CD14-positive monocyte (primary cell): Measurements from ENCODE around the gene SLC2A9. TPM values are rescaled to one million over a fixed set of nuclear protein-coding genes. Genes with fewer than 3 reads are reported as not detected.

Experiments used
- DNase-seq, 3 donors: peaks; one replicate each; pipeline ENCODE4 v3.0.0-alpha.2; 2011 to 2022
- H2AFZ ChIP-seq: 2 replicates; pipeline ENCODE4 v1.6.0; 2012; ENCODE audit warnings: mild to moderate bottlenecking, low read depth, low read length, inconsistent platforms; ENCODE audit not compliant: insufficient read depth, poor library complexity, severe bottlenecking
- H3K27ac ChIP-seq, 2 donors: 1 replicate in 1 of 2; 2 replicates in 1 of 2; pipeline ENCODE4 v1.5.1; 2012 to 2013; ENCODE audit warnings: low read length in 2 of 2, control low read depth in 1 of 2, inconsistent platforms in 1 of 2, low read depth in 1 of 2, mild to moderate bottlenecking in 1 of 2
- H3K27me3 ChIP-seq, 2 donors: one replicate each; pipeline versions ENCODE4 v1.6.0 to v1.6.1; 2011 to 2013; ENCODE audit warnings: low read length in 2 of 2; ENCODE audit not compliant: control insufficient read depth in 2 of 2, insufficient read depth in 2 of 2
- H3K36me3 ChIP-seq, 2 donors: replicated peaks in 1 of 2; 1 replicate in 1 of 2; 2 replicates in 1 of 2; pipeline versions ENCODE4 v1.5.1 to v1.6.1; 2012 to 2013; ENCODE audit warnings: low read length in 2 of 2, control low read depth in 1 of 2, inconsistent platforms in 1 of 2, mild to moderate bottlenecking in 1 of 2; ENCODE audit not compliant: insufficient read depth in 2 of 2, control insufficient read depth in 1 of 2
- H3K4me1 ChIP-seq, 2 donors: 1 replicate in 1 of 2; 2 replicates in 1 of 2; pipeline versions ENCODE4 v1.5.1 to v1.6.1; 2012 to 2013; ENCODE audit warnings: low read length in 2 of 2, control low read depth in 1 of 2, inconsistent platforms in 1 of 2, mild to moderate bottlenecking in 1 of 2, moderate library complexity in 1 of 2; ENCODE audit not compliant: insufficient read depth in 2 of 2, control insufficient read depth in 1 of 2
- H3K4me2 ChIP-seq: replicated peaks from 2 replicates; pipeline ENCODE3; 2012; ENCODE audit warnings: low read length, moderate library complexity, mild to moderate bottlenecking; ENCODE audit not compliant: poor library complexity, severe bottlenecking; ENCODE audit errors: extremely low read depth
- H3K4me3 ChIP-seq, 3 experiments: fragments of 200-600 bp in 1 of 3; sonication (generic) in 1 of 3; replicated peaks in 1 of 3; 1 replicate in 2 of 3; 2 replicates in 1 of 3; pipeline ENCODE4 v1.5.1; 2011 to 2013; ENCODE audit warnings: low read length in 3 of 3, mild to moderate bottlenecking in 3 of 3, control low read depth in 2 of 3, low read depth in 2 of 3, inconsistent platforms in 1 of 3, moderate library complexity in 1 of 3
- H3K79me2 ChIP-seq: 2 replicates; pipeline ENCODE4 v1.6.0; 2012; ENCODE audit warnings: mild to moderate bottlenecking, control low read depth, inconsistent platforms, low read length, moderate library complexity; ENCODE audit not compliant: insufficient read depth
- H3K9ac ChIP-seq: 2 replicates; pipeline ENCODE4 v1.6.0; 2017; ENCODE audit warnings: low read length, mild to moderate bottlenecking; ENCODE audit not compliant: insufficient read depth, poor library complexity, severe bottlenecking
- H3K9me3 ChIP-seq, 2 donors: replicated peaks in 1 of 2; 1 replicate in 1 of 2; 2 replicates in 1 of 2; pipeline versions ENCODE4 v1.5.1 to v1.6.1; 2012 to 2013; ENCODE audit warnings: low read length in 2 of 2, control low read depth in 1 of 2; ENCODE audit not compliant: control insufficient read depth in 1 of 2, insufficient read depth in 1 of 2
- H4K20me1 ChIP-seq: 2 replicates; pipeline ENCODE4 v1.6.0; 2012; ENCODE audit warnings: mild to moderate bottlenecking, low read length, control low read depth, moderate library complexity; ENCODE audit not compliant: insufficient read depth
- H3K27ac Mint-ChIP-seq, 7 donors: one replicate each; pipeline ENCODE4 v1.8.0; 2020; ENCODE audit warnings: mild to moderate bottlenecking in 7 of 7, mixed read lengths in 7 of 7, moderate library complexity in 6 of 7, inconsistent platforms in 2 of 7
- H3K27me3 Mint-ChIP-seq, 3 donors: one replicate each; pipeline ENCODE4 v1.8.0; 2021 to 2022; ENCODE audit warnings: low read depth in 3 of 3, mild to moderate bottlenecking in 3 of 3, mixed read lengths in 3 of 3, moderate library complexity in 3 of 3, inconsistent platforms in 1 of 3
- H3K36me3 Mint-ChIP-seq, 2 donors: one replicate each; pipeline ENCODE4 v1.8.0; 2020; ENCODE audit warnings: mixed read lengths in 2 of 2, inconsistent platforms in 1 of 2, mild to moderate bottlenecking in 1 of 2
- H3K4me1 Mint-ChIP-seq: one replicate; pipeline ENCODE4 v1.8.0; 2020; ENCODE audit warnings: mild to moderate bottlenecking, mixed read lengths
- H3K4me3 Mint-ChIP-seq, 2 donors: one replicate each; pipeline ENCODE4 v1.8.0; 2020; ENCODE audit warnings: mild to moderate bottlenecking in 2 of 2, mixed read lengths in 2 of 2, moderate library complexity in 1 of 2
- H3K9me3 Mint-ChIP-seq, 7 donors: one replicate each; pipeline ENCODE4 v1.8.0; 2020 to 2022; ENCODE audit warnings: mixed read lengths in 7 of 7, mild to moderate bottlenecking in 6 of 7, moderate library complexity in 6 of 7, inconsistent platforms in 2 of 7
- WGBS: methylation state at CpG from one replicate; pipeline ENCODE4 v1.1.5; 2013; ENCODE audit warnings: missing lambda C conversion rate; ENCODE audit not compliant: insufficient coverage; 5-methylcytosine and 5-hydroxymethylcytosine counted together
- intact Hi-C, 2 donors: fragments of 100-400 bp; cut with micrococcal nuclease; formaldehyde crosslinking; loops; one replicate each; pipeline versions ENCODE4 v1.15.0 to v1.15.1; 2023
- polyA plus RNA-seq, 3 donors: library from polyadenylated mRNA; depleted of rRNA in 1 of 3; unstranded in 2 of 3; stranded (reverse) in 1 of 3; fragments of 300-500 nt in 2 of 3; fragments of >200 nt in 1 of 3; fragmentation: Illumina TruSeq in 2 of 3; gene quantifications; 1 replicate in 2 of 3; 2 replicates in 1 of 3; pipeline ENCODE4 v1.2.3, GENCODE V29; 2012 to 2021
- TF ChIP-seq, protein P1 (sequence below): fragments of 200-600 bp; IDR thresholded peaks from one replicate; pipeline ENCODE4 v1.8.0; 2022; ENCODE audit warnings: antibody characterized with exemption, mild to moderate bottlenecking

Gene SLC2A9
- polyA plus RNA-seq, 3 donors: 27.3 to 38.6 (median 34.7) TPM

DNA sequence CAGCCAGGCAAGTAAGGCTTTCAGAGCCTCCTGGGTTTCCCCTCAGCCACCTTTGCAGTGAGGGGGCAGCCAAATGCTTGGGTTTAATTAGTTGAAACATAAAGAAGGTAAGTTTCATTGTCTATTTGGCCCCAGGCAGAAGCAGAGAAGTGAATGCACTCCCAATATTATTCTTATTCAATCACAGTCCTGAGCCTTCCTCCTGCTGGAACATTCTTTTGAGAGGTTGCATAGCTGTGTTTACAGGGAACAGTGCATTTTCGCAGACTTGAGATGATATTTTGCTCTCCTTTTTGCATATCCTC lies 13.9 kb downstream of the SLC2A9 start:
- no peak for DNase-seq
- WGBS: 100% methylated on average over 1 of the region's 1 CpG
- peaks cover 39 to 78% of the 10 kb centered on the region in 2 donors for H3K36me3 ChIP-seq
- H3K9me3 ChIP-seq: no peaks in the 10 kb centered on the region
- H3K4me1 Mint-ChIP-seq: peaks cover 43% of the 10 kb centered on the region
- peak overlapping the region in 1 of 3 experiments; percentile 45 for H3K4me3 ChIP-seq
- peak overlapping the region; percentile 54 for H3K4me2 ChIP-seq
- H3K27ac ChIP-seq: peak overlapping the region; percentile 74 to 82
- no peaks in the 10 kb centered on the region for H3K27me3 ChIP-seq
- intact Hi-C loops: no loop called here
- TF ChIP-seq, protein P1, sequence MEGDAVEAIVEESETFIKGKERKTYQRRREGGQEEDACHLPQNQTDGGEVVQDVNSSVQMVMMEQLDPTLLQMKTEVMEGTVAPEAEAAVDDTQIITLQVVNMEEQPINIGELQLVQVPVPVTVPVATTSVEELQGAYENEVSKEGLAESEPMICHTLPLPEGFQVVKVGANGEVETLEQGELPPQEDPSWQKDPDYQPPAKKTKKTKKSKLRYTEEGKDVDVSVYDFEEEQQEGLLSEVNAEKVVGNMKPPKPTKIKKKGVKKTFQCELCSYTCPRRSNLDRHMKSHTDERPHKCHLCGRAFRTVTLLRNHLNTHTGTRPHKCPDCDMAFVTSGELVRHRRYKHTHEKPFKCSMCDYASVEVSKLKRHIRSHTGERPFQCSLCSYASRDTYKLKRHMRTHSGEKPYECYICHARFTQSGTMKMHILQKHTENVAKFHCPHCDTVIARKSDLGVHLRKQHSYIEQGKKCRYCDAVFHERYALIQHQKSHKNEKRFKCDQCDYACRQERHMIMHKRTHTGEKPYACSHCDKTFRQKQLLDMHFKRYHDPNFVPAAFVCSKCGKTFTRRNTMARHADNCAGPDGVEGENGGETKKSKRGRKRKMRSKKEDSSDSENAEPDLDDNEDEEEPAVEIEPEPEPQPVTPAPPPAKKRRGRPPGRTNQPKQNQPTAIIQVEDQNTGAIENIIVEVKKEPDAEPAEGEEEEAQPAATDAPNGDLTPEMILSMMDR: no peak
- H3K79me2 ChIP-seq: peaks cover 87% of the 10 kb centered on the region
- peaks cover 0 to 3% (median 0%) of the 10 kb centered on the region in 7 donors for H3K9me3 Mint-ChIP-seq
- H3K9ac ChIP-seq: no peak overlapping the region
- H4K20me1 ChIP-seq: peaks cover 61% of the 10 kb centered on the region
- no peak overlapping the region for H2AFZ ChIP-seq
- peaks cover 0 to 2% (median 0%) of the 10 kb centered on the region in 3 donors for H3K27me3 Mint-ChIP-seq
- no peak overlapping the region for H3K4me3 Mint-ChIP-seq
- H3K4me1 ChIP-seq: peaks cover 28 to 33% of the 10 kb centered on the region in 2 donors
- H3K36me3 Mint-ChIP-seq: peaks cover 50 to 68% of the 10 kb centered on the region in 2 donors
- peak overlapping the region in 3 of 7 donors; percentile 86 to 92 (median 91) for H3K27ac Mint-ChIP-seq

DNA sequence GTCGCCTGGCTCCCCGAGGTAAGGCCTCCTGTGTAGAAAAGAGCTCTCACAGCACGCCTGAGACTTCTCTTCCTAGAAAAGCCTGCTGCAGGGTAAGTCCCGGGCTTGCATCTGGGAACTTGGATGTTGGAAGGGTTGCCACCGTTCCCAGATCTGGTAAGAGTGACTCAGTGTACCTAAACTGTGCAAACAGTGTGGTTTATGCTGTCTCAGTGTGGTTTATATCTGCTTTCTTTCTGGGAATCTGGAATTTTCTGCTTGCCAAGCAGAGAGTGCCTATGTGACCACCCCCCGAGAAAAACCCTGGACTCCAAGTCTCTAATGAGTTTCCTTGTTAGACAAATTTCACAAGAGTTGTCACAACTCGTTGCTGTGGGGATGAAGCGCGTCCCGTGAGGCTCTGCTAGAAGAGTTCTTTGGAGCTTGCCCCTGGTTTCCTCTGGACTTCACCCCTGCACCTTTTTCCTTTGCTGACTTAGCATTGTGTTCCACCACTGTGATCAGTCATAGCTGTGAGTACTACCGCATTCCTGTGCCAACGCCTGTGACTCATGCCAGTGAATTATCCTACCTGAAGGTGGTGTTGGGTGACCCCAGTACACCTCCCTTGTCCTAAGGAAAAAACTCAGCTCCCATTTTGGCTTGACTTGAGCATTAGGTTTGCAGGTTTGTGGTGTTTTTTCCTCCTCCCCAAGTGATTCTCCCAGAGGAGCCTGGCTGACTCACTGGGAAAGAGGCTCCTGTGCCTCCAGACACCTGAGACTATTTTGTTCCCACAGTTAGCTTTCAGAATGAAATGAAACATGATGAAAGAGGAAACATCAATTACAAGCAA lies 14.5 kb downstream of the SLC2A9 start:
- DNase-seq: peak; percentile 32 to 60 (median 46)
- H4K20me1 ChIP-seq: peaks cover 61% of the 10 kb centered on the region
- H3K4me1 Mint-ChIP-seq: peaks cover 42% of the 10 kb centered on the region
- H3K9me3 ChIP-seq: no peaks in the 10 kb centered on the region
- peaks cover 28 to 33% of the 10 kb centered on the region in 2 donors for H3K4me1 ChIP-seq
- H2AFZ ChIP-seq: no peak overlapping the region
- no peaks in the 10 kb centered on the region for H3K27me3 ChIP-seq
- peaks cover 49 to 72% of the 10 kb centered on the region in 2 donors for H3K36me3 Mint-ChIP-seq
- WGBS: 11% methylated on average over 7 of the region's 12 CpGs
- H3K27me3 Mint-ChIP-seq: peaks cover 0 to 2% (median 0%) of the 10 kb centered on the region in 3 donors
- peak overlapping the region in 1 of 2 donors; percentile 75 for H3K4me3 Mint-ChIP-seq
- H3K4me3 ChIP-seq: peak overlapping the region in 1 of 3 experiments; percentile 45
- H3K9me3 Mint-ChIP-seq: peaks cover 0 to 3% (median 0%) of the 10 kb centered on the region in 7 donors
- H3K9ac ChIP-seq: no peak overlapping the region
- peaks cover 39 to 77% of the 10 kb centered on the region in 2 donors for H3K36me3 ChIP-seq
- intact Hi-C loops: no loop called here
- TF ChIP-seq, protein P1: no peak
- H3K27ac Mint-ChIP-seq: peak overlapping the region; percentile 86 to 92 (median 91)
- H3K79me2 ChIP-seq: peaks cover 88% of the 10 kb centered on the region
- H3K4me2 ChIP-seq: peak overlapping the region; percentile 54
- H3K27ac ChIP-seq: peak overlapping the region; percentile 74 to 82
